Calu3 (cell line): Measurements from ENCODE around the gene UNC45A. TPM values are rescaled to one million over a fixed set of nuclear protein-coding genes. Genes with fewer than 3 reads are reported as not detected.

Experiments used
- BruUV-seq: library from RNA; stranded (reverse); fragments of 400-500 nt; replicated peaks from 2 replicates; lab custom pipeline; 2021; lab: Mats Ljungman, UMichigan
- CTCF ChIA-PET: fragments of 300-600 bp; sonication (Branson Sonifier 250); formaldehyde crosslinking; loops from one replicate; lab custom pipeline; 2022; ENCODE audit warnings: antibody characterized with exemption; lab: Charles Lee
- DNase-seq: peaks from one replicate; pipeline ENCODE4 v3.0.0; 2022
- H3K27ac Mint-ChIP-seq: one replicate; pipeline ENCODE4 v1.8.0; 2022; ENCODE audit warnings: mixed read lengths; ENCODE audit not compliant: unreplicated experiment
- H3K27me3 Mint-ChIP-seq: one replicate; pipeline ENCODE4 v1.8.0; 2022; ENCODE audit warnings: mixed read lengths; ENCODE audit not compliant: unreplicated experiment
- H3K36me3 Mint-ChIP-seq: one replicate; pipeline ENCODE4 v1.8.0; 2022; ENCODE audit warnings: mild to moderate bottlenecking, moderate library complexity, mixed read lengths; ENCODE audit not compliant: insufficient read depth, unreplicated experiment
- H3K4me1 Mint-ChIP-seq: one replicate; pipeline ENCODE4 v1.8.0; 2022; ENCODE audit warnings: mild to moderate bottlenecking, low read depth, mixed read lengths; ENCODE audit not compliant: unreplicated experiment
- H3K4me3 Mint-ChIP-seq: one replicate; pipeline ENCODE4 v1.8.0; 2022; ENCODE audit warnings: mild to moderate bottlenecking, low read depth, moderate library complexity, mixed read lengths; ENCODE audit not compliant: unreplicated experiment
- H3K9me3 Mint-ChIP-seq: one replicate; pipeline ENCODE4 v1.8.0; 2022; ENCODE audit warnings: low read depth, mixed read lengths; ENCODE audit not compliant: unreplicated experiment
- intact Hi-C: fragments of 100-400 bp; cut with micrococcal nuclease; formaldehyde crosslinking; loops from one replicate; pipeline ENCODE4 v1.10.0; 2022; ENCODE audit not compliant: unreplicated experiment
- total RNA-seq: library from RNA; stranded (reverse); gene quantifications from 2 replicates; pipeline ENCODE4 v1.2.3, GENCODE V29; 2022
- TF ChIP-seq, protein P1 (sequence below): fragments of 200-600 bp; IDR thresholded peaks from one replicate; pipeline ENCODE4 v1.8.0; 2022; ENCODE audit warnings: antibody characterized with exemption; ENCODE audit not compliant: unreplicated experiment

Gene UNC45A
- total RNA-seq, 1 experiment from 2014 or later = 66.5 TPM

DNA sequence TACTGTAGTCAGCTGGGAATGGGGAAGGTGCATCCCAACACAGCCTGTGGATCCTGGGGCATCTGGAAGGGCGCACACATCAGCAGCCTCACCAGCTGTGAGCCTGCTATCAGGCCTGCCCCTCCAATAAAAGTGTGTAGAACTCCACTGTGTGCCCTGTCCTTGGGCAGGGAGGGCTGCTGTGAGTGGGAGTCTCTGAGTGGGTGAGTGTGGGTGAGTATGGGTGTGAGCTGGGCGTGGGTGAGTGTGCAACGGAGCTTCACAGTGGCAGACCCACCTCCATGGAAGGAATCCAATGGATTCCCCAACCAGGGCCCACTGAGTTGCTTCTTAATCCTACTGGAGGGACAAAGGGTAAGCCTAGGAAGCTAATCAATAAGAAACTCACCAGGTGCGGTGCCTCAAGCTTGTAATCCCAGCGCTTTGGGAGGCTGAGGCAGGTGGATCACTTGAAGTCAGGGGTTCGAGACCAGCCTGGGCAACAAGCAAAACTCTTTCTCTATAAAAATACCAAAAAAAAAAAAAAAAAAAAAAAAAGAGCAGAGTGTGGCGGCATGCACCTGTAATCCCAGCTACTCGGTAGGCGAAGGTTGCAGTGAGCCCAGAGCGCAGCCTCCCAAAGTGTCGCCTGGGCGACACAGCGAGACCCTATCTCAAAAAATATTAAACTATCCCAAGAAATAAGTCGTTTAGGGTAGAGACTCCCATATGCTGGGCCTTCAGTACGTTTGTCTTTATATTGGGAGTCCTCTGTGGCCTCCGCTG, 19.0 kb downstream of the UNC45A start:
- CTCF ChIA-PET = interaction anchor here (0.7 to 3.2 kb wide), 4 partner anchors 19 to 475 kb away, joined by 3 to 23 read pairs (median 8); partner anchors contain the start of gene UNC45A
- no peaks in the 10 kb centered on the region for H3K9me3 Mint-ChIP-seq

DNA sequence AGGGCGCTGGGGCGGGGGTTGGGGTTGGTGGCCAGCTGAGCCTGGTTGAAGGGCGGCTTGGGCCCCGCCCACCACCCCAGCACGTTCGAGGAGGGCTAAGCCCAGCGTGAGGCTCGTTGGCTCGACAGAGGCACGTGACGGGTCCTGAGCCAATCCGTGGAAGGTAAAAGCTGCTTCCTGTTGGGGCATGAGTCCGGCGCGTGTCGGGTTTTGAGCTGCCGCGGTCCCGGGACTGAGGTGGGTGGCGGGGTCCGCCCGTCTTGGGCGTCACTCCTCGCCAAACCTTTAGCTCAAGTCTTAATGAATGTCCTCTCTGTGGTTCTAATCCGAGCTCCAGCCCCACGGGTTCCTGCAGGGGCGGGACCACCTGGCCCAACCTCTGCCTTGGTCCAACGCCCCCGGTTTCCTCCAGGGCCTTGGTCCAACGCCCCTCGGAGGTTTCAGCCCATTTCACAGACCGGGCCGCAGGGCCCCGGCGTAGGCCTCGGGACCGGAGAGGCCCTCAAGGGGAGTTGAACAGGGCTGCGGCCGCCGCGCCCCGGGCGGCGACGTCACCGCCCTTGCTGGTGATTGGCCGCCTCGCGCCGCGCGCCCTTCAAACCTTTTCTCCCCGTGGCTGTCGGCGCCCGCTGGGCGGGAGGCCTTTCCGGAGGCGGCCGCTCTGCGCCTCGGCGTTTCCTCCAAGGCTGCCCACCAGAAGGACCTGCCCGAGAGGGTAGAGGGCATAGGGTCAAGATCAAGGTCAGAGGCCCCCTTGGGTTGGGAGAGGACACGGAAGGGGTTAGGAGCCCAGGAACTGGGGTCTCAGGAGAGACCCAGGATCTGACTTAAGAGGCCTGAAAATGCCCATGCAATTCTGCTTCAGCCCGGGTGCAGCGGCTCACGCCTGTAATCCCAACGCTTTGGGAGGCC, 19.9 kb downstream of the UNC45A start, which contains the start of gene RCCD1:
Gene RCCD1, plus strand, starts transcription at position 173 of the 912 bp plus-strand sequence. CDS start 1,851 bp downstream, outside the sequence.
- DNase-seq = peak; percentile 97
- Mint-ChIP-seq H3K4me1 (no peaks in the 10 kb centered on the region), H3K27me3 (no peaks in the 10 kb centered on the region), H3K9me3 (no peaks in the 10 kb centered on the region), H3K27ac (peak within 1 kb of the TSS; percentile 78), H3K36me3 (peaks cover 59% of the 10 kb centered on the region), H3K4me3 (peak within 1 kb of the TSS; percentile 92)
- intact Hi-C loops = loop anchor here (5.0 to 10.0 kb wide), 2 partner anchors 77 to 320 kb away; no protein-coding TSS in a partner anchor
- TSS peak; percentile 73 for BruUV-seq
- TF ChIP-seq, protein P1, sequence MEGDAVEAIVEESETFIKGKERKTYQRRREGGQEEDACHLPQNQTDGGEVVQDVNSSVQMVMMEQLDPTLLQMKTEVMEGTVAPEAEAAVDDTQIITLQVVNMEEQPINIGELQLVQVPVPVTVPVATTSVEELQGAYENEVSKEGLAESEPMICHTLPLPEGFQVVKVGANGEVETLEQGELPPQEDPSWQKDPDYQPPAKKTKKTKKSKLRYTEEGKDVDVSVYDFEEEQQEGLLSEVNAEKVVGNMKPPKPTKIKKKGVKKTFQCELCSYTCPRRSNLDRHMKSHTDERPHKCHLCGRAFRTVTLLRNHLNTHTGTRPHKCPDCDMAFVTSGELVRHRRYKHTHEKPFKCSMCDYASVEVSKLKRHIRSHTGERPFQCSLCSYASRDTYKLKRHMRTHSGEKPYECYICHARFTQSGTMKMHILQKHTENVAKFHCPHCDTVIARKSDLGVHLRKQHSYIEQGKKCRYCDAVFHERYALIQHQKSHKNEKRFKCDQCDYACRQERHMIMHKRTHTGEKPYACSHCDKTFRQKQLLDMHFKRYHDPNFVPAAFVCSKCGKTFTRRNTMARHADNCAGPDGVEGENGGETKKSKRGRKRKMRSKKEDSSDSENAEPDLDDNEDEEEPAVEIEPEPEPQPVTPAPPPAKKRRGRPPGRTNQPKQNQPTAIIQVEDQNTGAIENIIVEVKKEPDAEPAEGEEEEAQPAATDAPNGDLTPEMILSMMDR = no peak
- CTCF ChIA-PET = interaction anchor here (0.7 to 3.2 kb wide), 5 partner anchors 20 to 476 kb away, joined by 3 to 23 read pairs (median 6); partner anchors contain the start of genes HDDC3 and UNC45A

More for the DNA sequence above, 19.0 kb downstream of the UNC45A start:
- H3K4me3 Mint-ChIP-seq = peak overlapping the region; percentile 92
- TF ChIP-seq, protein P1 = no peak
- no peaks in the 10 kb centered on the region for H3K27me3 Mint-ChIP-seq
- BruUV-seq = no TSS peak
- peaks cover 60% of the 10 kb centered on the region for H3K36me3 Mint-ChIP-seq
- no peaks in the 10 kb centered on the region for H3K4me1 Mint-ChIP-seq
- DNase-seq = no peak
- H3K27ac Mint-ChIP-seq = peak overlapping the region; percentile 78
- intact Hi-C loops = loop anchor here (10.0 kb wide), 1 partner anchor 321 kb away; no protein-coding TSS in a partner anchor

DNA sequence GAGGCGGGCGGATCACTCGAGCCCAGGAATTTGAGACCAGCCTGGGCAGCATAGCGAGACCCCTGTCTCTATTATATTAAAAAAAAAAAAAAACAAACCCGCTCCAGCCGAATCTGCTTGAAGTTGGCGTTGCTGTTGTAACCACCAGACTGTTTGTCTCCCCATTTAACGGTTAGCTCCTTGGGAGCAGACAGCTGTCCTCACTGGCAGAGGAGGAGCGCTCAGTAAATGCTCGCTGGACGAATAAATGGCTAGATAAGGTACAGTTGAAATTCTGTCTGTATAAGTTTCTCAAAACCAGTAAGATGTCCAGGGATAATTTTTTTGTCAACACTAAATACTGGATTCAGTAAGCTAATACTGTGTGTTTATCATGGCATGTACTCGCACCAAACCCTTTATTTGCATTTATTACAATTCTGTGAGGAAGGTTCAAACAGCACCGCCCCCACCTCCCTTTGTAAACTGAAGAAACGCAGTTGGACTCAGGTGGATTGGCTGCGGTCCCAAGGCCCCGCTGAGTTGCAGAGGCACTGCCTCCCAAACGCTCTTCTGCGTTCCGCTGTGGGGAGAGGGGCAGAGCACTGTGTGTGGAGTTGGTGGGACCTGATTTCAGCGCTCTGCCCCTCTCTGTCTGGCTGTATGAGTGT, 20.7 kb downstream of the UNC45A start:
- TSS peak; percentile 56 for BruUV-seq
- intact Hi-C loops = loop anchor here (5.0 to 10.0 kb wide), 2 partner anchors 77 to 319 kb away; no protein-coding TSS in a partner anchor
- TF ChIP-seq, protein P1 = no peak
- no peaks in the 10 kb centered on the region for H3K9me3 Mint-ChIP-seq
- CTCF ChIA-PET = interaction anchor here (0.7 to 3.2 kb wide), 8 partner anchors 21 to 317 kb away, joined by 3 to 23 read pairs (median 4); partner anchors contain the start of genes HDDC3, PRC1 and UNC45A
- H3K27me3 Mint-ChIP-seq = no peaks in the 10 kb centered on the region
- peaks cover 59% of the 10 kb centered on the region for H3K36me3 Mint-ChIP-seq
- no peaks in the 10 kb centered on the region for H3K4me1 Mint-ChIP-seq
- H3K4me3 Mint-ChIP-seq = peak overlapping the region; percentile 92
- peak overlapping the region; percentile 78 for H3K27ac Mint-ChIP-seq
- peak; percentile 30 for DNase-seq
